Adrenal gland (tissue), 12 donors: ENCODE data around the gene SCAPER. TPM values are rescaled to one million over a fixed set of nuclear protein-coding genes. Genes with fewer than 3 reads are reported as not detected.
"Not testable (repeated sequence)": the region's sequence is repeated elsewhere in the genome, so short reads cannot be mapped to it uniquely, and the experiment has no call there.

Source experiments
- DNase-seq, 7 donors: peaks; one replicate each; pipeline ENCODE4 v3.0.0-alpha.2; 2019 to 2020
- H3K27ac ChIP-seq, 5 donors: fragments of 200-600 bp; sonication (generic) in 4 of 5; 1 replicate in 3 of 5; 2 replicates in 2 of 5; pipeline versions ENCODE4 v1.5.1 to v1.8.0; 2016 to 2020; ENCODE audit warnings: mild to moderate bottlenecking in 1 of 5
- H3K27me3 ChIP-seq: fragments of 200-600 bp; 2 replicates; pipeline ENCODE4 v1.8.0; 2021
- H3K36me3 ChIP-seq, 2 donors: fragments of 200-600 bp; replicated peaks in 1 of 2; 1 replicate in 1 of 2; 2 replicates in 1 of 2; pipeline versions ENCODE4 v1.5.1 to v1.8.0; 2018 to 2022
- H3K4me1 ChIP-seq, 2 donors: fragments of 200-600 bp; replicated peaks in 1 of 2; 1 replicate in 1 of 2; 2 replicates in 1 of 2; pipeline versions ENCODE4 v1.5.1 to v1.8.0; 2018 to 2021
- H3K4me3 ChIP-seq, 4 donors: fragments of 200-600 bp; sonication (generic) in 3 of 4; one replicate each; pipeline ENCODE4 v1.5.1; 2016 to 2018
- H3K9me3 ChIP-seq, 3 donors: fragments of 200-600 bp; sonication (generic) in 1 of 3; replicated peaks in 1 of 3; 1 replicate in 2 of 3; 2 replicates in 1 of 3; pipeline versions ENCODE4 v1.5.1 to v1.8.0; 2016 to 2021
- POLR2A ChIP-seq, 2 donors: fragments of 450-650 bp; IDR thresholded peaks; one replicate each; pipeline ENCODE4 v1.6.1; 2017; ENCODE audit warnings: antibody characterized with exemption in 2 of 2, mild to moderate bottlenecking in 2 of 2, moderate library complexity in 1 of 2
- WGBS, 4 donors: extraction: QIAGEN DNeasy Blood & Tissue Kit in 2 of 4; methylation state at CpG; one replicate each; pipeline versions ENCODE4 v1.1.5 to v1.1.7; 2013 to 2017; 5-methylcytosine and 5-hydroxymethylcytosine counted together
- intact Hi-C, 2 donors: fragments of 100-400 bp; cut with DNase I; formaldehyde crosslinking; loops; one replicate each; pipeline versions ENCODE4 v1.14.1 to v1.15.0; 2022 to 2023
- polyA plus RNA-seq, 3 donors: library from polyadenylated mRNA; stranded (reverse); fragments of 200-250 nt in 2 of 3; fragments of 350-450 nt in 1 of 3; fragmentation: Illumina TruSeq in 1 of 3; extraction: RNeasy Lipid Tissue Mini Kit (QIAGEN cat#74804) in 1 of 3; gene quantifications; one replicate each; pipeline ENCODE4 v1.2.3, GENCODE V29; 2013 to 2014
- total RNA-seq, 9 donors: library from RNA; depleted of rRNA in 4 of 9; stranded (reverse); fragments of >200 nt in 4 of 9; fragments of 120-200 nt in 1 of 9; fragmentation: NEBNext Ultra II Directional in 1 of 9; extraction: Animal tissue kit (Norgen Biotek cat#: 25700) in 1 of 9; gene quantifications; one replicate each; pipeline versions ENCODE4 v1.1.0 to v1.2.4, GENCODE V29; 2013 to 2023
- TF ChIP-seq, protein P1 (sequence below), 6 experiments: fragments of 450-650 bp in 4 of 6; fragments of 200-600 bp in 2 of 6; sonication (generic) in 1 of 6; IDR thresholded peaks; 1 replicate in 5 of 6; 2 replicates in 1 of 6; pipeline versions ENCODE4 v1.5.1 to v1.8.0; 2016 to 2021; ENCODE audit warnings: antibody characterized with exemption in 6 of 6, mild to moderate bottlenecking in 2 of 6, moderate library complexity in 1 of 6
- donor health status: healthy with polysubstance abuse.
- donor health status: Bipolar disorder and iron deficiency.
- donor health status: DM: yes; HTN: yes; CAD: no.
- donor health status: DM: no; HTN: no; CAD: no.
- donor health status: DM: no; HTN: no; CAD: no.
- donor health status: DM: yes; HTN: yes; CAD: no.

The SCAPER gene
- total and polyA plus RNA-seq, 12 donors, result 3.9 to 95.3 (median 24.1) TPM

DNA sequence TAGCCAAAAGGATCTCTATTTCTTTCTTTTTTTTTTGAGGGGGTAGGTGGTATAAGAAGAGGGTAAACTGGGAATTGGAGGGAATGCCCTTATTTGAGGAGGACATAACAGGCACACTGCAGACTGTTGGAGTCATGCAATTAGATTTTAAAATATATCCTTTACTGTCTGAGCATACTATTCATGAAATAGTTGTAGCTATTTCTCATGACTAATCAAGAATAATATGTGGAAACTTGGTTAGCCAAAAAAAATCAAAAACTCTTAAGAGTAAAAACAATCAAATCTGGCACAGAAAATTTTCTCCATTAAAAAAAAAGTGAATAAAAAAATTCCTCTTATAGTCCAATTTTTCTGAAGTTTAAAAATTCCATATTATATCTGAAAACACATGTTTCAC, 174.9 kb downstream of the SCAPER start:
- TF ChIP-seq, protein P1, sequence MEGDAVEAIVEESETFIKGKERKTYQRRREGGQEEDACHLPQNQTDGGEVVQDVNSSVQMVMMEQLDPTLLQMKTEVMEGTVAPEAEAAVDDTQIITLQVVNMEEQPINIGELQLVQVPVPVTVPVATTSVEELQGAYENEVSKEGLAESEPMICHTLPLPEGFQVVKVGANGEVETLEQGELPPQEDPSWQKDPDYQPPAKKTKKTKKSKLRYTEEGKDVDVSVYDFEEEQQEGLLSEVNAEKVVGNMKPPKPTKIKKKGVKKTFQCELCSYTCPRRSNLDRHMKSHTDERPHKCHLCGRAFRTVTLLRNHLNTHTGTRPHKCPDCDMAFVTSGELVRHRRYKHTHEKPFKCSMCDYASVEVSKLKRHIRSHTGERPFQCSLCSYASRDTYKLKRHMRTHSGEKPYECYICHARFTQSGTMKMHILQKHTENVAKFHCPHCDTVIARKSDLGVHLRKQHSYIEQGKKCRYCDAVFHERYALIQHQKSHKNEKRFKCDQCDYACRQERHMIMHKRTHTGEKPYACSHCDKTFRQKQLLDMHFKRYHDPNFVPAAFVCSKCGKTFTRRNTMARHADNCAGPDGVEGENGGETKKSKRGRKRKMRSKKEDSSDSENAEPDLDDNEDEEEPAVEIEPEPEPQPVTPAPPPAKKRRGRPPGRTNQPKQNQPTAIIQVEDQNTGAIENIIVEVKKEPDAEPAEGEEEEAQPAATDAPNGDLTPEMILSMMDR (IDR thresholded peaks at IDR 0.05), result no peak
- TF ChIP-seq POLR2A (IDR thresholded peaks at IDR 0.05), result no peak
- intact Hi-C loops, result no loop called here
- Histone ChIP-seq H3K9me3 (no peaks in the 10 kb centered on the region), H3K36me3 (no peaks in the 10 kb centered on the region), H3K27ac (no peak overlapping the region), H3K4me1 (no peaks in the 10 kb centered on the region), H3K4me3 (no peak overlapping the region), H3K27me3 (no peaks in the 10 kb centered on the region)
- DNase-seq, result no peak

DNA sequence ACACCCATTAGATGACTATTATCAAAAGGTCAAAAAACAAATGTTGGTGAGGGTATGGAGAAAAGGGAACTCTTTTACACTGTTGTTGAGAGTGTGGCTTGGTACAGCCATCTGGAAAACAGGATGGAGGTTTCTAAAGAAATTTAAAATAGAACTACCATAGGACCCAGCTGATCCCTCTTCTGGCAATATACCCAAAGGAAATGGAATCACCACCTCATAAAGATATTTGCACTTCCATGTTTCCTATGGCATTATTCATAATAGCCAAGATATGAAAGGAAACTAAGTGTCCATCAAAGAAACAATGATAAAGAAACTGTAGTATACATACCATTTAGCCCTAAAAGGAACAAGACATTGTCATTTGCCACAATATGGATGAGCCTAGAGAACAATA, 186.3 kb downstream of the SCAPER start:
- intact Hi-C loops, result no loop called here
- H3K9me3 ChIP-seq, result no peaks in the 10 kb centered on the region

DNA sequence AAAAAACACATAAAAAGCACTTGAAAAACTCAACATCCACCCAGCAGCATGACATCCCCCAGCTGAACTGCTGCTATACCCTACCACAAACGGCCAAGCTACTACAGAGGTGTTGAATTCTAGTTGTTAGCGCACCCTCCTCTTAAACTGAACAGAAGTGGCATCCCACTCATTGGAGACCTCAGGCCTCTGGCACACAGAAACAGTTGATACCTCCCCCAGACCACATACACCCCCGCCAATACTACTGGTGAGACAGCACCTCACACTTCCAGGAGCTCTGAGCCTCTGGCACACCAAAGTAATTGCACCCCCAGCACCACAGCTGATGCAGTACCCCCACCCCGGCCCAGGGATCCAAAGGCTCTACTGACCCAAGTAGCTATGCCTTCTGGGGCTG, 190.2 kb downstream of the SCAPER start:
- H3K4me1 ChIP-seq, result no peaks in the 10 kb centered on the region
- no peak overlapping the region for H3K27ac ChIP-seq
- no peak for DNase-seq
- 89 to 100% (median 98%) methylated on average over 2 to 4 of the region's 4 CpGs for WGBS, 4 donors
- TF ChIP-seq POLR2A (IDR thresholded peaks at IDR 0.05), result no peak
- TF ChIP-seq, protein P1 (IDR thresholded peaks at IDR 0.05), result no peak
- intact Hi-C loops, result no loop called here
- H3K36me3 ChIP-seq, result no peaks in the 10 kb centered on the region
- no peaks in the 10 kb centered on the region for H3K27me3 ChIP-seq
- H3K4me3 ChIP-seq, result no peak overlapping the region
- H3K9me3 ChIP-seq, result no peaks in the 10 kb centered on the region

More for the DNA sequence above, 186.3 kb downstream of the SCAPER start:
- Histone ChIP-seq H3K4me3 (no peak overlapping the region), H3K36me3 (no peaks in the 10 kb centered on the region), H3K27me3 (no peaks in the 10 kb centered on the region), H3K27ac (no peak overlapping the region), H3K4me1 (no peaks in the 10 kb centered on the region)
- DNase-seq, result no peak
- no peak for TF ChIP-seq POLR2A (IDR thresholded peaks at IDR 0.05)
- TF ChIP-seq, protein P1 (IDR thresholded peaks at IDR 0.05), result no peak

DNA sequence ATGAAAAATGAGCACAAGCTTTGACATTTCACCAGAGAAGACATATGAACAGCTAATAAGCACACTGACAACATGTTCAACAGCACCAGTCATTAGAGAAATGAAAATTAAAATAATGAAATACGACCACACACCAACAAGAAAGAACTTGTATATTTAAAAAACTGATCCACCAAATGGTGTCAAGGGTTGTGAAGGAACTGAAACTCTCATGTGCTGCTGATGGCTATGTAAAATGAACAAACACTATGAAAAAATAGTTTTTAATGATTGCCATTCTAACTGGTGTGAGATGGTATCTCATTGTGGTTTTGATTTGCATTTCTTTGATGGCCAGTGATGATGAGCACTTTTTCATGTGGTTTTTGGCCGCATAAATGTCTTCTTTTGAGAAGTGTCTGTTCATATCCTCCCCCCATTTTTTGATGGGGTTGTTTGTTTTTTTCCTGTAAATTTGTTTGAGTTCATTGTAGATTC, 193.8 kb downstream of the SCAPER start:
- H3K36me3 ChIP-seq, result no peaks in the 10 kb centered on the region
- H3K27me3 ChIP-seq, result no peaks in the 10 kb centered on the region
- no peak for DNase-seq
- no peak overlapping the region for H3K4me3 ChIP-seq
- no peaks in the 10 kb centered on the region for H3K4me1 ChIP-seq
- no peak overlapping the region for H3K27ac ChIP-seq
- WGBS, 4 donors, result 85 to 92% (median 87%) methylated on average over 2 of the region's 2 CpGs
- peaks cover 0 to 5% (median 0%) of the 10 kb centered on the region in 3 donors for H3K9me3 ChIP-seq
- TF ChIP-seq, protein P1 (IDR thresholded peaks at IDR 0.05), result no peak
- TF ChIP-seq POLR2A (IDR thresholded peaks at IDR 0.05), result no peak
- intact Hi-C loops, result no loop called here

DNA sequence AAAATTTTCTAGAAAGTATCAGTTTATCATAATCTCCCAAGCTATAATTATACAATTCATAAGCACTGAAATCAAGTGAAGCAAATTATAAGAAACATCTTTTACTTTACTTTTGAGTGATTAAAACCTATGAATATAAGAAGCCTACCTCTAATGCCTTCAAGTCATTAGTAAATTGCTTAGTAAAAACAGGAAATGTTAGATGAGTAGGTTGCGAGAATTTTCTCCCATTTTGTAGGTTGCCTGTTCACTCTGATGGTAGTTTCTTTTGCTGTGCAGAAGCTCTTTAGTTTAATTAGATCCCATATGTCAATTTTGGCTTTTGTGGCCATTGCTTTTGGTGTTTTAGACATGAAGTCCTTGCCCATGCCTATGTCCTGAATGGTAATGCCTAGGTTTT, 201.1 kb downstream of the SCAPER start:
- intact Hi-C loops, H3K9me3 ChIP-seq: not testable (repeated sequence)
- 88 to 100% (median 96%) methylated on average over 1 of the region's 1 CpG for WGBS, 4 donors

More for the DNA sequence above, 201.1 kb downstream of the SCAPER start:
- H3K4me1 ChIP-seq, DNase-seq, H3K4me3 ChIP-seq, H3K27ac ChIP-seq, H3K27me3 ChIP-seq: not testable (repeated sequence)
- peaks cover 0 to 11% of the 10 kb centered on the region in 2 donors for H3K36me3 ChIP-seq
